ENCODE measurements around the gene NPTX2. TPM values are rescaled to one million over a fixed set of nuclear protein-coding genes. Genes with fewer than 3 reads are reported as not detected.
"Not testable (repeated sequence)": the region's sequence is repeated elsewhere in the genome, so short reads cannot be mapped to it uniquely, and the experiment has no call there.

NPTX2 gene
- total and polyA plus RNA-seq, 10 of the 15 experiments (the other 5 are each of a cell fraction or from before 2014, with no cell fraction given): 0.04 TPM; not detected in 9

GRCh38 chr7:98571986-98572385 lies 45.1 kb upstream of the NPTX2 start:
- no TSS peak for BruUV-seq (replicated peaks)
- FAIRE-seq (no peak), ATAC-seq (no peak), DNase-seq (ENCODE audit: low read depth, low spot score) (no peak)
- intact Hi-C loops (cut with micrococcal nuclease; ENCODE audit: unreplicated experiment) (no loop called here), in situ Hi-C loops (cut with MboI) (no loop called here)
- Histone ChIP-seq H2AFZ (ENCODE audit: control insufficient read depth, low read depth, low read length) (no peak overlapping the region), H3K79me2 (ENCODE audit: control insufficient read depth, insufficient read depth, low read length) (no peaks in the 10 kb centered on the region), H3K9ac (ENCODE audit: control insufficient read depth, insufficient read depth, low read length) (no peak overlapping the region), H3K4me3 (no peak overlapping the region), H4K20me1 (ENCODE audit: control insufficient read depth, insufficient read depth) (no peaks in the 10 kb centered on the region), H3K36me3 (ENCODE audit: control insufficient read depth in 2 of 2, insufficient read depth in 2 of 2, low read length in 1 of 2) (no peaks in the 10 kb centered on the region), H3K9me3 (replicated peaks; ENCODE audit: control insufficient read depth, insufficient read depth, low read length) (no peaks in the 10 kb centered on the region; the same call in 2 of the 3 replicates), H3K4me1 (ENCODE audit: control insufficient read depth, insufficient read depth, low read length) (no peaks in the 10 kb centered on the region), H3K27ac (ENCODE audit: control insufficient read depth, insufficient read depth) (no peak overlapping the region), H3K27me3 (replicated peaks in 1 of 2; ENCODE audit: control insufficient read depth in 2 of 2, insufficient read depth in 2 of 2, low read length in 1 of 2) (no peaks in the 10 kb centered on the region), H3K4me2 (ENCODE audit: control insufficient read depth, insufficient read depth) (no peak overlapping the region)
- SMC1A ChIA-PET (ENCODE audit: uncharacterized antibody, unreplicated experiment): no interaction called here
- TF ChIP-seq SIX5 (IDR thresholded peaks at IDR 0.05; ENCODE audit: low read depth, low read length, severe bottlenecking): no peak
- no peak for TF ChIP-seq E4F1 (IDR thresholded peaks at IDR 0.05; ENCODE audit: borderline replicate concordance, partially characterized antibody)
- TF ChIP-seq ELK1 (IDR thresholded peaks at IDR 0.05; ENCODE audit: low read depth, low read length): no peak
- TF ChIP-seq MYB (IDR thresholded peaks at IDR 0.05; ENCODE audit: borderline replicate concordance, low read depth, low read length): no peak
- no peak for TF ChIP-seq REST (IDR thresholded peaks at IDR 0.05; ENCODE audit: low read depth, low read length)
- no peak for TF ChIP-seq ESRRA (IDR thresholded peaks at IDR 0.05; ENCODE audit: low read length)
- no peak for TF ChIP-seq HDGF (IDR thresholded peaks at IDR 0.05)
- TF ChIP-seq NR2C2 (IDR thresholded peaks at IDR 0.05; ENCODE audit: borderline replicate concordance, control insufficient read depth, insufficient read length, low read depth): no peak
- WGBS (ENCODE audit: insufficient coverage, insufficient replicate concordance, low lambda C conversion rate, missing lambda C conversion rate): 7% methylated on average over 6 of the region's 6 CpGs
- POLR2A ChIA-PET: no interaction called here
- CTCF ChIA-PET: no interaction called here
- RAD21 ChIA-PET (ENCODE audit: unreplicated experiment): no interaction called here

GRCh38 chr7:98572716-98573115 lies 44.4 kb upstream of the NPTX2 start:
- BruUV-seq (replicated peaks); RAD21 ChIA-PET (ENCODE audit: unreplicated experiment): not testable (repeated sequence)
- 69% methylated on average over 9 of the region's 9 CpGs for WGBS (ENCODE audit: insufficient coverage, insufficient replicate concordance, low lambda C conversion rate, missing lambda C conversion rate)

More at GRCh38 chr7:98572716-98573115, 44.4 kb upstream of the NPTX2 start:
- CTCF ChIA-PET; FAIRE-seq; H2AFZ ChIP-seq (ENCODE audit: control insufficient read depth, low read depth, low read length); H3K9me3 ChIP-seq (replicated peaks; ENCODE audit: control insufficient read depth, insufficient read depth, low read length); H3K79me2 ChIP-seq (ENCODE audit: control insufficient read depth, insufficient read depth, low read length); in situ Hi-C loops (cut with MboI); POLR2A ChIA-PET; SMC1A ChIA-PET (ENCODE audit: uncharacterized antibody, unreplicated experiment); H3K4me1 ChIP-seq (ENCODE audit: control insufficient read depth, insufficient read depth, low read length); H4K20me1 ChIP-seq (ENCODE audit: control insufficient read depth, insufficient read depth); intact Hi-C loops (cut with micrococcal nuclease; ENCODE audit: unreplicated experiment); H3K36me3 ChIP-seq (ENCODE audit: control insufficient read depth in 2 of 2, insufficient read depth in 2 of 2, low read length in 1 of 2); H3K27me3 ChIP-seq (replicated peaks in 1 of 2; ENCODE audit: control insufficient read depth in 2 of 2, insufficient read depth in 2 of 2, low read length in 1 of 2); H3K4me3 ChIP-seq; DNase-seq (ENCODE audit: low read depth, low spot score); H3K27ac ChIP-seq (ENCODE audit: control insufficient read depth, insufficient read depth); H3K9ac ChIP-seq (ENCODE audit: control insufficient read depth, insufficient read depth, low read length); ATAC-seq; H3K4me2 ChIP-seq (ENCODE audit: control insufficient read depth, insufficient read depth): not testable (repeated sequence)
